SK-N-SH (cell line): ENCODE data around the gene RAB3C. TPM values are rescaled to one million over a fixed set of nuclear protein-coding genes. Genes with fewer than 3 reads are reported as not detected.

Source experiments
- CTCF ChIA-PET: fragments of 300-600, 350-600 bp; formaldehyde crosslinking; extraction: SDS; loops from one replicate; lab custom pipeline; 2021; lab: Yijun Ruan, JAX
- POLR2A ChIA-PET: fragments of 350-600 bp; sonication (Branson Sonifier 250); formaldehyde crosslinking; extraction: SDS; loops from one replicate; lab custom pipeline; 2020; ENCODE audit warnings: antibody characterized with exemption, inconsistent platforms; lab: Yijun Ruan, JAX
- DNase-seq: peaks from one replicate; pipeline ENCODE4 v3.0.0; 2012
- H2AFZ ChIP-seq: fragments of 200-600 bp; sonication (generic); 2 replicates; pipeline ENCODE4 v1.8.1; 2016; ENCODE audit warnings: antibody characterized with exemption, mild to moderate bottlenecking, low read depth
- H3F3A ChIP-seq: fragments of 200-600 bp; sonication (generic); replicated peaks from 2 replicates; pipeline ENCODE3; 2016; ENCODE audit warnings: antibody characterized with exemption, mild to moderate bottlenecking; ENCODE audit not compliant: insufficient read depth
- H3K27ac ChIP-seq, 2 experiments: fragments of 200-500 bp in 1 of 2; fragments of 200-600 bp in 1 of 2; sonication (Bioruptor generic) in 1 of 2; sonication (generic), shearing (Covaris generic) in 1 of 2; 2 replicates each; pipeline versions ENCODE4 v1.5.1 to v1.6.1; 2014 to 2016; ENCODE audit warnings: low read depth in 2 of 2, inconsistent platforms in 1 of 2, low read length in 1 of 2, mild to moderate bottlenecking in 1 of 2, mixed read lengths in 1 of 2
- H3K27me3 ChIP-seq: fragments of 200-600 bp; sonication (generic), shearing (Covaris generic); 2 replicates; pipeline ENCODE4 v1.6.1; 2016; ENCODE audit warnings: mixed run types; ENCODE audit not compliant: insufficient read depth
- H3K36me3 ChIP-seq, 2 experiments: fragments of 200-500 bp in 1 of 2; fragments of 200-600 bp in 1 of 2; sonication (Bioruptor generic) in 1 of 2; sonication (generic) in 1 of 2; replicated peaks in 1 of 2; 2 replicates each; pipeline versions ENCODE3 to v1.5.1; 2014 to 2016; ENCODE audit warnings: low read length in 1 of 2, mild to moderate bottlenecking in 1 of 2; ENCODE audit not compliant: insufficient read depth in 2 of 2, control insufficient read depth in 1 of 2
- H3K4me1 ChIP-seq, 2 experiments: fragments of 200-500 bp in 1 of 2; fragments of 200-600 bp in 1 of 2; sonication (Bioruptor generic) in 1 of 2; sonication (generic), shearing (Covaris generic) in 1 of 2; 2 replicates each; pipeline versions ENCODE4 v1.5.1 to v1.6.1; 2014 to 2016; ENCODE audit warnings: low read depth in 1 of 2, low read length in 1 of 2, mixed run types in 1 of 2; ENCODE audit not compliant: insufficient read depth in 2 of 2, control insufficient read depth in 1 of 2
- H3K4me2 ChIP-seq: fragments of 200-600 bp; sonication (generic), shearing (Covaris generic); 2 replicates; pipeline ENCODE4 v1.6.1; 2017; ENCODE audit warnings: mixed run types
- H3K4me3 ChIP-seq, 2 experiments: fragments of 200-500 bp in 1 of 2; fragments of 200-600 bp in 1 of 2; sonication (Bioruptor generic) in 1 of 2; sonication (generic), shearing (Covaris generic) in 1 of 2; 2 replicates each; pipeline versions ENCODE4 v1.5.1 to v1.8.1; 2014 to 2016; ENCODE audit warnings: low read depth in 2 of 2, inconsistent platforms in 1 of 2, low read length in 1 of 2, mild to moderate bottlenecking in 1 of 2, mixed read lengths in 1 of 2, moderate library complexity in 1 of 2
- H3K79me2 ChIP-seq: fragments of 200-600 bp; sonication (generic); 2 replicates; pipeline ENCODE4 v1.8.1; 2017; ENCODE audit warnings: mild to moderate bottlenecking; ENCODE audit not compliant: insufficient read depth
- H3K9ac ChIP-seq: fragments of 200-600 bp; sonication (generic); 2 replicates; pipeline ENCODE4 v1.6.1; 2017; ENCODE audit warnings: mixed run types
- H3K9me2 ChIP-seq: fragments of 200-600 bp; sonication (generic); 2 replicates; pipeline ENCODE4 v1.6.1; 2017; ENCODE audit warnings: mixed run types
- H3K9me3 ChIP-seq: fragments of 200-600 bp; sonication (generic); 2 replicates; pipeline ENCODE4 v1.6.1; 2017; ENCODE audit warnings: mixed run types, mild to moderate bottlenecking, moderate library complexity
- H4K20me1 ChIP-seq: fragments of 200-600 bp; sonication (generic); 2 replicates; pipeline ENCODE4 v1.6.1; 2017; ENCODE audit warnings: mild to moderate bottlenecking, mixed run types; ENCODE audit not compliant: insufficient read depth
- CHD2 ChIP-seq: fragments of 150-350 bp; IDR thresholded peaks from 2 replicates; pipeline ENCODE4 v1.6.1; 2018; ENCODE audit warnings: low read length; ENCODE audit not compliant: partially characterized antibody
- ELF1 ChIP-seq: IDR thresholded peaks from 2 replicates; pipeline ENCODE4 v1.4.0; 2012
- FOSL2 ChIP-seq: IDR thresholded peaks from 2 replicates; pipeline ENCODE4 v1.4.0; 2012; ENCODE audit warnings: low read depth, mild to moderate bottlenecking, moderate library complexity, borderline replicate concordance
- FOXJ3 ChIP-seq: sonication (generic); formaldehyde crosslinking; IDR thresholded peaks from 2 replicates; pipeline ENCODE4 v1.5.1; 2020; ENCODE audit warnings: mild to moderate bottlenecking, missing genetic modification reagents
- FOXM1 ChIP-seq: IDR thresholded peaks from 2 replicates; pipeline ENCODE4 v1.4.0; 2012; ENCODE audit warnings: low read depth, mild to moderate bottlenecking
- GATA2 ChIP-seq: sonication (generic); formaldehyde crosslinking; IDR thresholded peaks from 2 replicates; pipeline ENCODE4 v1.5.0; 2020; ENCODE audit warnings: mild to moderate bottlenecking, missing genetic modification reagents
- NFIC ChIP-seq: IDR thresholded peaks from 2 replicates; pipeline ENCODE4 v1.4.0; 2012; ENCODE audit warnings: borderline replicate concordance
- POLR2AphosphoS5 ChIP-seq: IDR thresholded peaks from 2 replicates; pipeline ENCODE4 v1.6.1; 2012; ENCODE audit warnings: low read depth, low read length
- RCOR1 ChIP-seq: fragments of 150-350 bp; IDR thresholded peaks from 2 replicates; pipeline ENCODE4 v1.6.1; 2017; ENCODE audit warnings: antibody characterized with exemption, low read length
- REST ChIP-seq: IDR thresholded peaks from 2 replicates; pipeline ENCODE4 v1.6.1; 2012; ENCODE audit warnings: mild to moderate bottlenecking, low read depth, low read length, moderate library complexity
- SMC3 ChIP-seq: IDR thresholded peaks from 2 replicates; pipeline ENCODE4 v1.6.1; 2012; ENCODE audit warnings: low read depth, low read length, improper control_type of control experiment
- USF1 ChIP-seq: IDR thresholded peaks from 2 replicates; pipeline ENCODE4 v1.4.0; 2012; ENCODE audit warnings: low read depth, borderline replicate concordance
- YY1 ChIP-seq: IDR thresholded peaks from 2 replicates; pipeline ENCODE4 v1.4.0; 2012; ENCODE audit warnings: low read depth, mild to moderate bottlenecking
- WGBS: methylation state at CpG from one replicate; pipeline ENCODE4 v1.1.6; 2017; ENCODE audit warnings: low lambda C conversion rate; 5-methylcytosine and 5-hydroxymethylcytosine counted together
- polyA plus RNA-seq, 3 experiments: library from polyadenylated mRNA; depleted of rRNA; stranded (reverse); fragments of >200 nt; gene quantifications; 2 replicates each; pipeline ENCODE4 v1.2.3, GENCODE V29; 2012

The RAB3C gene
- polyA plus RNA-seq, 1 of the 3 experiments (the other 2 are of a cell fraction): 0.03 TPM

GRCh38 chr5:58620336-58620735, 37.5 kb downstream of the RAB3C start:
- Histone ChIP-seq H3K9ac (no peak overlapping the region), H3K4me1 (no peaks in the 10 kb centered on the region; a peak in 1 of 4 replicates), H3K27me3 (no peaks in the 10 kb centered on the region), H3K36me3 (no peaks in the 10 kb centered on the region), H3K4me2 (no peak overlapping the region), H2AFZ (no peak overlapping the region), H3K27ac (no peak overlapping the region), H3K9me3 (no peaks in the 10 kb centered on the region), H3K9me2 (no peaks in the 10 kb centered on the region), H3F3A (no peaks in the 10 kb centered on the region), H3K79me2 (no peaks in the 10 kb centered on the region), H3K4me3 (no peak overlapping the region), H4K20me1 (no peaks in the 10 kb centered on the region)
- no peak for DNase-seq
- ChIA-PET CTCF (interaction anchor here (0.6 kb wide), 1 partner anchor 26 kb away, joined by 3 read pairs; no protein-coding TSS in a partner anchor), POLR2A (no interaction called here)
- 22% methylated on average over 1 of the region's 1 CpG for WGBS
- TF ChIP-seq SMC3: no peak
- no peak for TF ChIP-seq POLR2AphosphoS5
- TF ChIP-seq FOXJ3: no peak
- TF ChIP-seq NFIC: no peak
- TF ChIP-seq FOXM1: no peak

GRCh38 chr5:58622936-58623871, 40.3 kb downstream of the RAB3C start:
- H3K36me3 ChIP-seq: no peaks in the 10 kb centered on the region
- 35% methylated on average over 3 of the region's 3 CpGs for WGBS
- no peaks in the 10 kb centered on the region for H3K27me3 ChIP-seq
- H2AFZ ChIP-seq: no peak overlapping the region
- no peak for DNase-seq
- no peaks in the 10 kb centered on the region for H4K20me1 ChIP-seq
- H3K4me2 ChIP-seq: no peak overlapping the region
- no peaks in the 10 kb centered on the region for H3K9me3 ChIP-seq
- H3K9ac ChIP-seq: no peak overlapping the region
- no peaks in the 10 kb centered on the region for H3K9me2 ChIP-seq
- H3K79me2 ChIP-seq: no peaks in the 10 kb centered on the region
- H3F3A ChIP-seq: no peaks in the 10 kb centered on the region
- no peaks in the 10 kb centered on the region; a peak in 1 of 4 replicates for H3K4me1 ChIP-seq
- H3K4me3 ChIP-seq: no peak overlapping the region
- ChIA-PET CTCF (no interaction called here), POLR2A (interaction anchor here (0.8 kb wide), 1 partner anchor 156 kb away, joined by 3 read pairs; no protein-coding TSS in a partner anchor)
- no peak overlapping the region for H3K27ac ChIP-seq
- TF ChIP-seq RCOR1: no peak
- no peak for TF ChIP-seq CHD2
- TF ChIP-seq USF1: no peak
- TF ChIP-seq REST: no peak
- TF ChIP-seq YY1: no peak
- TF ChIP-seq GATA2: no peak
- no peak for TF ChIP-seq POLR2AphosphoS5
- TF ChIP-seq ELF1: no peak
- TF ChIP-seq FOSL2: no peak
- TF ChIP-seq, all 33 proteins: peak for 0
